Mucosa of stomach (tissue), 1 donor: ENCODE results near the gene BICDL1.
A peak's percentile ranks its signal among the peaks of the same experiment; 100 is the strongest.

Source experiments
- H3K27me3 ChIP-seq: one replicate; pipeline ENCODE4 v1.7.0; 2013; ENCODE audit warnings: mild to moderate bottlenecking, low read length; ENCODE audit not compliant: control insufficient read depth, insufficient read depth
- H3K36me3 ChIP-seq: one replicate; pipeline ENCODE4 v1.7.0; 2013; ENCODE audit warnings: low read length; ENCODE audit not compliant: control insufficient read depth, insufficient read depth
- H3K4me1 ChIP-seq: one replicate; pipeline ENCODE4 v1.7.0; 2013; ENCODE audit warnings: mild to moderate bottlenecking, low read length; ENCODE audit not compliant: control insufficient read depth, insufficient read depth
- H3K4me3 ChIP-seq: one replicate; pipeline ENCODE4 v1.7.0; 2013; ENCODE audit warnings: low read length
- H3K9ac ChIP-seq: one replicate; pipeline ENCODE4 v1.7.0; 2013; ENCODE audit warnings: mild to moderate bottlenecking, low read length, moderate library complexity
- H3K9me3 ChIP-seq: one replicate; pipeline ENCODE4 v1.7.0; 2013; ENCODE audit warnings: mild to moderate bottlenecking, low read length, moderate library complexity; ENCODE audit not compliant: control insufficient read depth
- donor health status: Pancreatic carcinoma.

BICDL1 gene

DNA sequence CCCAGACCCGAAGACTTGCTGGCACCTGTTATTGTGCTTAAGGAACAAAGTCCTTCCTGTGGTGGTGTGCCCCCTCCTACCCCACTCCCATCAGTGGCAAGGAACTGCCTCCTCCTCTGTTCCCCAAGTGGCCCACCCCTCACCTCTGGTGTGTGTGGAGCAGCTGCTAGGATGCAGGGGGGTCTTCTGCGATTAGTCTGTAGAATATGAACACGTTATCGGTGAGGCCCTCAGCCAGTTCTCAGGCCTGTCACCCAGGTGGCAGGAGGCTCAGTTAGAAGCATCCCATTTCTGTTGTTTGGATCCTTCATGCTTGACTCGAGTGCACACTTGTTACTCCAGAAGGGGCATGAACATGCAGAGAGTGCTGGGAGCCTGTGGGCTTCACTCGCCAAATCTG is 88.2 kb downstream of the BICDL1 start:
- Histone ChIP-seq H3K4me1 (peaks cover 39% of the 10 kb centered on the region), H3K4me3 (no peak overlapping the region), H3K36me3 (peaks cover 5% of the 10 kb centered on the region), H3K9me3 (no peaks in the 10 kb centered on the region), H3K9ac (no peak overlapping the region), H3K27me3 (no peaks in the 10 kb centered on the region)

DNA sequence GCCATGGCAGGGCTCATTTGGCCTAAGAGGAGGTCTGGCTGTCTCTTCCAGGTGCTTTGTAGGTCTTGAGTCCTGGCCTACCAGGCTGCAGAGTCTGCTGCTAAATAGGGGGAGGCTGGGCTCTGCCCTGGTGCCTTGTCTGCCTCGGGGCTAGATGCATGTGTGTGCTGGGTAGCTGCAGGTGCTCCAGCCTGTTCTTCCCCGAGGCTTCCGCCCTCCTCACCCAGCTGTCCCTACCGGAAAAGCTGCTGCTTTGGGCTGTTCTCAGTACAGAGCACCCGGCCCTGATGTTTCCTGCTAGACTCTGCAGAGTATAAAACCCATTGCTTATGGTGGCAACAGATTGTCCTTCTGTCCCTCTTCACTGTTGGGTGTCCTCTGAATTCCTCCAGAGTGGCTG is 89.8 kb downstream of the BICDL1 start:
- Histone ChIP-seq H3K36me3 (no peaks in the 10 kb centered on the region), H3K9me3 (no peaks in the 10 kb centered on the region), H3K4me3 (no peak overlapping the region), H3K4me1 (peaks cover 39% of the 10 kb centered on the region), H3K9ac (peak overlapping the region; percentile 26), H3K27me3 (no peaks in the 10 kb centered on the region)

DNA sequence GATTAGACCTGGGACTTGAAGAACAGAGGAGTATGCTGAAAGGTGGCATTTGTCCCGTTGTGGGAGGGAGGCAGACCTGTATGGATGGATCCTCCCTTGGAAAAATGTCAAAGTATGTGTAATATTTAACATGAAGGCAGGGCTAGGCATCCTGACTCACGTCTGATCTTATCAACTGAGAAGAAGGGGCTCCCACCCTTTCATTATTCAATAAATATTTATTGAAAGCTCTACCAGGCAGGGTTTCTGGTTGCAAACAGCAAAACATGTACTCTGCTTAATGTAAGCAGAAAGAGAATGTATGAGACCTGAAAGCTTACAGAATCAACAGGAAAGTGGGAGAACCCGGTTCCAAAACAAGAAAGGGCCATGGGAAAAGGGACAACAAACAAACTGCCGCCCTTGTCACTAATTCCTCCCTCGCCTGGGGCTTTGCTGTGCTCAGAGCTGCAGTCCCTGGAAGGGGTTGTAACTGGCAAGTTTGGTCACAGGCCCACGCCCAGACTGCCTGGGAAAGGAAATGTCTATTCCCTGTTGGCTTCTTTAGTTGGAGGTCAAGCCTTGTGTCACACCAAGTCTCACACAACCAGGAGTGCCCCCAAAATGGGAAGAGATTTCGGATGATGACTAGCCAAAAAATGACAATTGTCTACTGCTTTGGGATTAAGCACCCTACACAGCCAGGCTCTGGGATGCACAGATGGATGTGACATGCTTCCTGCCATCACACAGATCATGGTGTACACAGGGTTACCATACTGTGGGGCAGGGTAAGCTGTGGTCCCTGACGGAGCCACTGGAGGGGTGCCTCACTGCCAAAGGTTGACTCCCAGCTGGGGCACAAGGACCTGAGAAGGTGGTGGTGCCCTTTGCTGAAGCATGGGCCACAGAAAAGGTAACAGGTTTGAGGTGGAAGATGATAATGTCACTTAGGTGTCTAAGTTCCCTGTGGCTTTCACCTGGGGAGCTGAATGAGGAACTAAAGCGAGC is 90.7 kb downstream of the BICDL1 start:
- no peaks in the 10 kb centered on the region for H3K27me3 ChIP-seq
- no peaks in the 10 kb centered on the region for H3K9me3 ChIP-seq
- H3K36me3 ChIP-seq, result no peaks in the 10 kb centered on the region
- H3K4me3 ChIP-seq, result no peak overlapping the region
- H3K4me1 ChIP-seq, result peaks cover 39% of the 10 kb centered on the region
- peak overlapping the region; percentile 26 for H3K9ac ChIP-seq

DNA sequence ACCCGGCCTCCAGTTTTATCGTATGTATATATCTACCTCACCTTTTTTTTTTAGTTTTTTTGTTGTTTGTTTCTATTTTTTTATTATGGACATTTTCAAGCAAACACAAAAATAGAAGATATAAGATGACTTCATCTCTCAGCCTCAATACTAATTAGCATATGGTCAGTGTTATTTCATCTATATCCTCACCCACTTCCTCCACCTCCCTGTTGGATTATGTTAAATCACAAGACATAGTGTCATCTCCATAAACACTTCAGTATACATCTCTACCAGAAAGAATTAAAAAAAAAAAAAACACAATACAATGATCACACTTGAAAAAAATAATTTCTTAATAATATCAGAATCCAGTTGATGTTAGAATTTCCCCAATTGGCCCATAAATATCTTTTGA is 92.6 kb downstream of the BICDL1 start:
- Histone ChIP-seq H3K9me3 (no peaks in the 10 kb centered on the region), H3K36me3 (no peaks in the 10 kb centered on the region), H3K27me3 (no peaks in the 10 kb centered on the region), H3K4me3 (no peak overlapping the region), H3K9ac (no peak overlapping the region), H3K4me1 (peaks cover 49% of the 10 kb centered on the region)

DNA sequence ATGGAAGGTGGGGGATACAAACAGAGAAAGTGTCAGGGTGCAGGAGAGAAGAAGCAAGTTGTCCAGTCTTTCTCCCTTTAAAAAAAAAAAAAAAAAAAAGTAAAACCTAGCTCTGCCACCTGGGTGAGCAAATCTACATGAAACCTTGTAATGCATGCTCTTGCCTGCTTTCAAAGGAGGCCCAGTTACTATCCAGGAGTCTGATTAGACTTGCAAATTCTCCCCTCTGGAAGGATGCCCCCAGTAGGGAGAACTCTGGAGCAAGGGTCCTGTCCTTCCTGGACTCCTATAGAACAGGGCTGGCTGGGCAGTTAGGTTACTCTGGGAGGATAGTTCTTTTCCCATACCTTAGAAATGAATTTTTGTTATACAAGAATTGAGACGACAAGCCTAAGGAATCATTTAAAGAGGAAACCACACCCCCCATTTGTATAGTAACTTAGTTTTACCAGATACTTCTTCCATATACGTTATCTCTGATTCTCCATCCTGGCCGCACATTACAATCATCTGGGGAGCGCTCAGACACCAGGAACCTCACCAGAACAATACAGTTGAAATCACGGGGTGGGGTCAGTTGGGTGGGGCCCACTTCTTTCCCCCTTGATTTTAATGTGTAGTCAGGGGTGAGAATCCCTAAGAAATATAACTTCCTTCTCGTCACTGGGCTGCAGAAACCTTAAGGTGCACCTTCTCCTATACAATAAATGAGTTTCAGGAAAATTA is 97.0 kb downstream of the BICDL1 start:
- Histone ChIP-seq H3K36me3 (peaks cover 7% of the 10 kb centered on the region), H3K27me3 (no peaks in the 10 kb centered on the region), H3K9ac (no peak overlapping the region), H3K9me3 (no peaks in the 10 kb centered on the region), H3K4me1 (peaks cover 21% of the 10 kb centered on the region), H3K4me3 (no peak overlapping the region)

DNA sequence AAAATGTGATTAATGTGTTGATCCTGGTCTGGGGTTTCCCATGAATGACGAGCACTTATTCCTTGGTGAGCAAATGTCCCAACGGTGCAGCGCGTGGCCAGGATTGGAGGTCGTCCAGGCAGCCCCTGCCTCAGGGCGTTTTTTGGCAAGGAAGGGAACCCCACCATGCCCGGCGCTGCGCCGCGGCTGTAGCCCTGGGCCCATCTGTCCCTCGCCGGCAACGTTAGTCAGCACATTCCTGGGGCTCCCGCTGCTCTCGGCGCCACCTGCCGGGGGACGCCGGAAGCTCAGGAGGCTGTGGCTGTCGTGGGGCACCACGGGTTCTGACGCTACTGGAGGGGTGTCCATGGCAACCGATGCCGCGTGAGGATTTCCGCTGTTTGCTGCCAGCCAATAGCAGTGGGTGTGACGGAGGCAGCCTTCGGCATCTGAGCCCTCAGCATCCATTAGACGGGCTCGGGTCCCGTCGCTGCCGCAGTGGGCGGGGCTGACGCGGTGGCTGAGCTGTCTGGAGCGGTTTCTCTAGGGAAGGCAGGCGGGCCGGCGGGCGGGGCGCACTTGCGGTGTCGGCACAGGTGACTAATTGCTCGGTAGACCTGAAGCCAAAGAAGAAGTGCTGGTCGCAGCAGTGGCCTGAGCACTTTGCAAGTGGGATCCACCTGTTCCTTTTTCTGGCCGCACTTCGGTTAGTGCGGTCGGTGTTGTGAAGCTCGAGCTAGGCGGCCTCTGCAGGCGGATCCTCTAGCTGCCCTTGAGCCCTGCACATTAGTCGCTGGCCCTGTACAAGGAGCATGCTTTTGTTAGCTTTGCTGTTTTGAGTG is 98.0 kb downstream of the BICDL1 start:
- H3K4me1 ChIP-seq, result peaks cover 21% of the 10 kb centered on the region
- no peak overlapping the region for H3K4me3 ChIP-seq

DNA sequence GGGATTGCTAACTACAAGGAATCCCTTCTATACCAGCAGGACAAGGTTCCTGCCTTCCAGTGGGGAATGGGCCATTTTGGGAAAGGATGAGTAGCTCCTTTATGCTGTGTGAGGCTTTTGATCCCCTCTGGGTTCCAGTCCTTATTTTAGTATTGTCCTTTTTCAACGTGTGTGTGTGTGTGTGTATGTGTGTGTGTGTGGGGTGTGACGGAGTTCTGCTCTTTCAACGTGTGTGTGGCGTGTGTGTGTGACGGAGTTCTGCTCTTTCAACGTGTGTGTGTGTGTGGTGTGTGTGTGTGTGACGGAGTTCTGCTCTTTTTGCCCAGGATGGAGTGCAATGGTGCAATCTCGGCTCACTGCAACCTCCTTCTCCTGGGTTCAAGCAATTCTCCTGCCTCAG is 100.1 kb downstream of the BICDL1 start:
- Histone ChIP-seq H3K4me1 (peaks cover 21% of the 10 kb centered on the region), H3K4me3 (no peak overlapping the region), H3K36me3 (peaks cover 7% of the 10 kb centered on the region), H3K27me3 (no peaks in the 10 kb centered on the region), H3K9ac (no peak overlapping the region), H3K9me3 (no peaks in the 10 kb centered on the region)

More for the DNA sequence above, 98.0 kb downstream of the BICDL1 start:
- Histone ChIP-seq H3K36me3 (peaks cover 7% of the 10 kb centered on the region), H3K9ac (peak overlapping the region; percentile 29), H3K27me3 (no peaks in the 10 kb centered on the region), H3K9me3 (no peaks in the 10 kb centered on the region)

DNA sequence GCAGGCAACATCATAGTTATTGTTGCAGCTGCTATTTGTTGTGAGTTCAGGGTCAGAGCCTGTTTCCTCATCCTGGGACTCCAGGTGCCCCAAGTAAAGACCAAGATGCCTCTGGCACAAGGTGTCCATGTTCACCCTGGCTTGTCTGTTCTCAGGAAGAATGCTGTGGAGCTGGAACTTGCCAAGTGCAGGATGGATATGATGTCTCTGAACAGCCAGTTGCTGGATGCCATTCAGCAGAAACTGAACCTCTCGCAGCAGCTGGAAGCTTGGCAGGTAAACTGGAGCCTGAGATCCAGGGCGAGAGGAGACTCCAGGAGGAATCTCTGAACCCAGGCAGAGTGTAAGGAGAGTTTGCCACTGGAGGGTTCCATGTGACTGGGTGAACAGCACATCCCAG is 100.8 kb downstream of the BICDL1 start:
- Histone ChIP-seq H3K4me3 (no peak overlapping the region), H3K4me1 (peaks cover 21% of the 10 kb centered on the region), H3K27me3 (no peaks in the 10 kb centered on the region), H3K9me3 (no peaks in the 10 kb centered on the region), H3K36me3 (peaks cover 10% of the 10 kb centered on the region), H3K9ac (no peak overlapping the region)

DNA sequence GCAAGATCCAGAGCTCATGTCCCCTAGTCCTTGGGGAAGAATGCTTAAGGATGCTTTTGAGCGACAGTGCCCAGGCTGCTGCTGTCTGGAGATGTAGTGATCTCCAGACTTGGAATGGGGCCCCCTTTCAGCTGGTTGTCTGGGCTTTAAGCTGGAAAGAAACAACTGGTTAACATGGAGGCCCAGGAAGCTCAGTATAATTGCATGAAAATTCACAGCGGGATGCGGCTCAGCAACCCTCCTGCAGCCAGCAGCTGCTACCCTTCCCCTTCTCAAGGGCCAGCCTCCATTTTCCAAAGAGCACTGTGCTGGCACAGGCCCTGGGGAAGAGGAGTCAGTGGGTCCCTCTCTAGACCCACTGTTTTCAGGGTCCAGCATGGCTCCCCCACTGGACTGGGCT is 101.2 kb downstream of the BICDL1 start:
- Histone ChIP-seq H3K4me1 (peaks cover 21% of the 10 kb centered on the region), H3K27me3 (no peaks in the 10 kb centered on the region), H3K4me3 (no peak overlapping the region), H3K36me3 (peaks cover 12% of the 10 kb centered on the region), H3K9me3 (no peaks in the 10 kb centered on the region), H3K9ac (no peak overlapping the region)

DNA sequence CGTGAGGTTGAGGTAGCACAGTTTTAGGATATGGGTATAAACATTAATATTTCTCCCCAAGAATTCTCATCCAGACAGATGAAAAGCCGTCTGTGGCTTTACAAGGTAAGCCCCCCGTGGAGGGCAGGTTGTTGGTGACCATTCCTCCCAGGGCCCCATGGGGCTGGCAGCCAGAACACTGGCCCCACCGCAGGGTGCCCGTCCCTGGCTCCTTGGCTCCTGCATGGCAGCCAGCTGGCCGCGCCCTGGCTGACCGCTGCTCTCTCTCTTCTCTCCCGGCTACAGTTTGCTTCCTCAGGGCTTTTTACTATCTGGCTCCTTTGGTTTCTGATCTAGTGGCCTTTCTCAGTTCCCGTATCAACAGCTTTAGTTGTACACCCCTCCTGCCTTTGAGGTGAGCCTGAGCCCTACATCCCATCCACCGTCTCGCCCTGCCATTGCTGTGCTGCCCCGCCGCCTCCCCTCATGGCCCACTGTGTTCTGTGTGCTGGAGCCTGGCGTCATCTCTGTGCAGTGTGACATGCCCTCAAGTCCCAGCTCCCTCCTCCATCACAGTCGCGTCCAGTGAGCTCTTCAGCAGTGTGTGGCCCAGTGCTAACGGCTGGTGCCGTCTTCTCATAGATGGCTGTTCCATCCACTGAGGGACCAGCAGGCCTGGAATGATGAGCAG is 101.7 kb downstream of the BICDL1 start:
- H3K9me3 ChIP-seq, result no peaks in the 10 kb centered on the region
- no peaks in the 10 kb centered on the region for H3K27me3 ChIP-seq
- no peak overlapping the region for H3K9ac ChIP-seq
- peaks cover 19% of the 10 kb centered on the region for H3K4me1 ChIP-seq
- H3K36me3 ChIP-seq, result peaks cover 15% of the 10 kb centered on the region
- no peak overlapping the region for H3K4me3 ChIP-seq

DNA sequence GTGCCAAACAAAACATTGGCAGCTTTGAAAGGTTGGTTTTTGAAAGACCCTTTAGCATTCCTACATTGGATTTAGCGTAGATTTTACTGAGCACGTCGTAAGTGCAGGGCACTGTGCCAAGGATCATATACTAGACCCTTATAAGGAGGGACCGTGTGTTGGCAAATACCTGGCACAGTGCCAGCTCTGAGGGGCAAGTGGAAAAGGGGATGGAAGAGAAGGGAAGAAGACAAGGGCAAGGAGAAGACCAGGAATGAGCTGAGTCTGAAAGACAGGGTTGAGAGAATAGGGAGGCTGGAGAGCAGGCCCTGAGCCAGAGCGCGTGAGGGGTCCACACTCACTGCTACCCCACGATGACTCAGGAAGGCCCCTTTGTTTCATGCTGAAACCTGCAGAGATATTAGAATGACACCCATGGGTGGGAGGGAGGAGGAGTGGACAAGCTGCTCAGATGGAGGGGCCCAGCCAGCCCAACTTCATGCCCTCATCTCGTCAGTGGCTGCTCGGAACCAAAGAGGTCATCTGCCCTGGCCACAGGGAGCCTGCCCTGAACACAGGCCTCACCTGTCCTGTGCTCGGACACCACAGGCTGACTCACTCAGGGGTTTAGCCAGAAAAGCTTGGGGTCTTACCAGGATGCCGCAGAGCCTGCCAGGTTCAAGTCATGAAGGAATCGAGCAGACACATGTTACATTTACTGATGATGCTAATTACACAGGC is 102.5 kb downstream of the BICDL1 start:
- Histone ChIP-seq H3K9me3 (no peaks in the 10 kb centered on the region), H3K27me3 (no peaks in the 10 kb centered on the region), H3K4me3 (no peak overlapping the region), H3K9ac (no peak overlapping the region), H3K4me1 (peaks cover 11% of the 10 kb centered on the region), H3K36me3 (peaks cover 20% of the 10 kb centered on the region)
